ENCODE results near the gene TNFSF4.
"Not testable (repeated sequence)": the region's sequence is repeated elsewhere in the genome, so short reads cannot be mapped to it uniquely, and the experiment has no call there.

TNFSF4 gene

GRCh38 chr1:173206816-173207568 lies at the start of gene TNFSF4:
TNFSF4 (minus strand) TSS chr1:173207331; CDS start chr1:173207176, 155 bp downstream.
- no peak for DNase-seq

GRCh38 chr1:173255214-173255813 lies 48.2 kb upstream of the TNFSF4 start:
- DNase-seq = no peak

- DNase-seq = no peak
Measured at GRCh38 chr1:173253046-173253445, 45.9 kb upstream of the TNFSF4 start.

- no peak for DNase-seq
Measured at GRCh38 chr1:173249349-173249748, 42.2 kb upstream of the TNFSF4 start.

- DNase-seq = no peak
Measured at GRCh38 chr1:173248247-173248940, 41.3 kb upstream of the TNFSF4 start.

- DNase-seq = no peak
Measured at GRCh38 chr1:173245892-173246291, 38.8 kb upstream of the TNFSF4 start.

- DNase-seq = no peak
Measured at GRCh38 chr1:173243300-173243699, 36.2 kb upstream of the TNFSF4 start.

- no peak for DNase-seq
Measured at GRCh38 chr1:173241528-173242347, 34.6 kb upstream of the TNFSF4 start.

GRCh38 chr1:173240609-173241008 lies 33.5 kb upstream of the TNFSF4 start:
- DNase-seq = no peak

GRCh38 chr1:173239058-173239457 lies 31.9 kb upstream of the TNFSF4 start:
- DNase-seq = no peak

- no peak for DNase-seq
Measured at GRCh38 chr1:173234899-173235298, 27.8 kb upstream of the TNFSF4 start.

- DNase-seq = not testable (repeated sequence)
Measured at GRCh38 chr1:173234434-173234833, 27.3 kb upstream of the TNFSF4 start.

- DNase-seq = not testable (repeated sequence)
Measured at GRCh38 chr1:173229031-173229430, 21.9 kb upstream of the TNFSF4 start.

- no peak for DNase-seq
Measured at GRCh38 chr1:173224949-173225348, 17.8 kb upstream of the TNFSF4 start.

GRCh38 chr1:173224280-173224892 lies 17.3 kb upstream of the TNFSF4 start:
- DNase-seq = no peak

GRCh38 chr1:173223031-173223380 lies 15.9 kb upstream of the TNFSF4 start:
- DNase-seq = no peak

- DNase-seq = no peak
Measured at GRCh38 chr1:173222149-173223030, 15.3 kb upstream of the TNFSF4 start.

- DNase-seq = no peak
Measured at GRCh38 chr1:173220157-173220556, 13.0 kb upstream of the TNFSF4 start.

GRCh38 chr1:173213665-173214064 lies 6.5 kb upstream of the TNFSF4 start:
- DNase-seq = no peak

GRCh38 chr1:173212952-173213491 lies 5.9 kb upstream of the TNFSF4 start:
- DNase-seq = no peak

- no peak for DNase-seq
Measured at GRCh38 chr1:173210716-173211231, 3.6 kb upstream of the TNFSF4 start.

Measured in CD4-positive, alpha-beta T cell treated with Interferon gamma for 1 hour (primary cell).